ENCODE data around the gene DSG2.

GRCh38 chr18:31555971-31556747 lies 58.2 kb downstream of the DSG2 start:
- no peak for TF ChIP-seq TOX (CRISPR knock-in tag; IDR thresholded peaks at IDR 0.05; ENCODE audit: borderline replicate concordance)
- TF ChIP-seq ZFP3 (CRISPR knock-in tag; IDR thresholded peaks at IDR 0.05), result no peak
- TF ChIP-seq, protein P1, sequence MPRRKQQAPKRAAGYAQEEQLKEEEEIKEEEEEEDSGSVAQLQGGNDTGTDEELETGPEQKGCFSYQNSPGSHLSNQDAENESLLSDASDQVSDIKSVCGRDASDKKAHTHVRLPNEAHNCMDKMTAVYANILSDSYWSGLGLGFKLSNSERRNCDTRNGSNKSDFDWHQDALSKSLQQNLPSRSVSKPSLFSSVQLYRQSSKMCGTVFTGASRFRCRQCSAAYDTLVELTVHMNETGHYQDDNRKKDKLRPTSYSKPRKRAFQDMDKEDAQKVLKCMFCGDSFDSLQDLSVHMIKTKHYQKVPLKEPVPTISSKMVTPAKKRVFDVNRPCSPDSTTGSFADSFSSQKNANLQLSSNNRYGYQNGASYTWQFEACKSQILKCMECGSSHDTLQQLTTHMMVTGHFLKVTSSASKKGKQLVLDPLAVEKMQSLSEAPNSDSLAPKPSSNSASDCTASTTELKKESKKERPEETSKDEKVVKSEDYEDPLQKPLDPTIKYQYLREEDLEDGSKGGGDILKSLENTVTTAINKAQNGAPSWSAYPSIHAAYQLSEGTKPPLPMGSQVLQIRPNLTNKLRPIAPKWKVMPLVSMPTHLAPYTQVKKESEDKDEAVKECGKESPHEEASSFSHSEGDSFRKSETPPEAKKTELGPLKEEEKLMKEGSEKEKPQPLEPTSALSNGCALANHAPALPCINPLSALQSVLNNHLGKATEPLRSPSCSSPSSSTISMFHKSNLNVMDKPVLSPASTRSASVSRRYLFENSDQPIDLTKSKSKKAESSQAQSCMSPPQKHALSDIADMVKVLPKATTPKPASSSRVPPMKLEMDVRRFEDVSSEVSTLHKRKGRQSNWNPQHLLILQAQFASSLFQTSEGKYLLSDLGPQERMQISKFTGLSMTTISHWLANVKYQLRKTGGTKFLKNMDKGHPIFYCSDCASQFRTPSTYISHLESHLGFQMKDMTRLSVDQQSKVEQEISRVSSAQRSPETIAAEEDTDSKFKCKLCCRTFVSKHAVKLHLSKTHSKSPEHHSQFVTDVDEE (CRISPR knock-in tag; IDR thresholded peaks at IDR 0.05), result no peak
- no peak for TF ChIP-seq CREB5 (CRISPR knock-in tag; IDR thresholded peaks at IDR 0.05; ENCODE audit: low read depth)
- no peak for TF ChIP-seq ZNF8 (CRISPR knock-in tag; IDR thresholded peaks at IDR 0.05)
- TF ChIP-seq ARNTL (CRISPR knock-in tag; IDR thresholded peaks at IDR 0.05; ENCODE audit: borderline replicate concordance, low read depth), result no peak
- no peak for TF ChIP-seq CSDC2 (CRISPR knock-in tag; IDR thresholded peaks at IDR 0.05)
- no peak for TF ChIP-seq TCF4 (CRISPR knock-in tag; IDR thresholded peaks at IDR 0.05; ENCODE audit: borderline replicate concordance)
